HG02642 (cell line): ENCODE results near the gene PRR14.

Experiments used
- ATAC-seq: cut with Tn5 transposase; IDR thresholded peaks from one replicate; pipeline ENCODE4 v1.9.1; 2021; ENCODE audit warnings: mild to moderate bottlenecking; ENCODE audit not compliant: unreplicated experiment, poor library complexity

The PRR14 gene

DNA sequence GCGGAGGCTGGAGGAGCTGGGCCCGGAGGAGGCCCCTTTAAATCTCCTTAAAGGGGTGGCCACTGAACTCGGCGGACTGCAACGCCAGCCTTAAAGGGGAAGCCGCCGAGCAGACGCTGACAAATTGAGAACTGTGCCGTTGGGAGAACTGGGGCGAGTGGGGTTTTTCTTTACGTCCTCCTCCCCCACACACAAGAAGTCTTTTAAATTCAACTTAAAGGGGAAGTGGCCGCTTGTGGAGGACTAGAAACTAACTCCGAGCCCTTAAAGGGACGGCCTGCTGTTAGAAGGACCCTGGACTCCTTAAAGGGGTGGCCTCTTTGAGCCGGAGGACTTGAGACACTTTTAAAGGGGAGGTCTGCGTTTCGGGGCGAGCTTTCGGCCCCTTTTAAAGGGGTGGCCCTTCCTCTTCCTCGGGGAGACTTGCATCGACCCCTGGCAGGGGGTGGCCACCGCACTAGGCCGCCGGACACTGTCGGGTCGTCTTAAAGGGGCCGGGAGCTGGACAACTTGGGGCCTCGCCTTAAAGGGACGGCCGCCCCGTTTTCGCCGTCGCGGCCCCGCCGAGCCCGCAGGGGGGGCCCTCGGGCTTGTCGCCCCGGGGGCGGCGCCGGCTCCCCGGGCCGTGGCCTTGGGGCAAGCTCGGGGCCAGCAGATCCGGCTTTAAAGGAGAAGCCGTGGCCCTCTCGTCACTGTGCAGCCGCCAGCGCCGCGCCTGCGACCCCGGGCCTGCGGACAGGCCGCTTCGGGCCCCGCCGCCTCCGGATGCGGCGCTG is 8.2 kb downstream of the PRR14 start:
- ATAC-seq, result peak; percentile 30

DNA sequence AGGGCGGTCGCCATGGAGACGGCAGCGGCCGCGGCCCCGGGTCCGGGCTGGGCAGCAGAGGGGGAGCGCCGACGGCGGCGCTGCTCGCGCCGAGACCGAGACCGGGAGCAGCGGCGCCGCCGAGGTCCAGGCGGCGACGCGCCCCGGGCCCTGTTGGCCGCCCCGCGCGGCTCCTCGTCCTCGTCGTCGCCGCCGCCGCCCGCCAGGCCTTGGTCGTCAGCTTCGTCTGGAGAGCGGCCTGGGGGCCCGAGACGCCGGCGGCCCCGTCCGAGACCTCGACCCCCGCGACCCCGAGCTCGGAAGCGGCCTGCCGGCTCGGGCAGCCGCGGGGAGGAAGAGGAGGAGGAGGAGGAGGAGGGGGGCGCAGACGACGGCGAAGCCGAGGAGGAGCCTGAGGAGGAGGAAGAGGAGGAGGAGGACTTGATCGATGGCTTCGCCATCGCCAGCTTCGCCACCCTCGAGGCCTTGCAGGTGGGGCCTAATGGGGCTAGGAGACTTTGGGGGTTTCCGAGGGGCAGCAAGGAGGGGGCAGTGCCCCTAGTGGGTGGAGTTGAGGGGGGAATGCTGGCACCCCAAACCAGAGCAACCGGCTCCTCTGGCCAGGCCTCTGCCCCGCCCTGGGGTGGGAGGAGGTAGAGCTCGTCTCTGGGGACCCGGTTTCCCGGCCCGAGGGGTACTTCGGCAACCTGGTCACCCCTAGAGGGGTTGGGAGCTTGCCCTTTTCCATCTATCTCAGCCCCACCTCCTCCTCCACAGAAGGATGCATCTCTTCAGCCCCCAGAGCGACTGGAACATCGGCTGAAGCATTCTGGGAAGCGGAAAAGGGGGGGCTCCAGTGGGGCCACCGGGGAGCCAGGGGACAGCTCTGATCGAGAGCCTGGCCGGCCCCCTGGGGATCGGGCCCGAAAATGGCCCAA is 9.0 kb downstream of the PRR14 start:
- no peak for ATAC-seq

DNA sequence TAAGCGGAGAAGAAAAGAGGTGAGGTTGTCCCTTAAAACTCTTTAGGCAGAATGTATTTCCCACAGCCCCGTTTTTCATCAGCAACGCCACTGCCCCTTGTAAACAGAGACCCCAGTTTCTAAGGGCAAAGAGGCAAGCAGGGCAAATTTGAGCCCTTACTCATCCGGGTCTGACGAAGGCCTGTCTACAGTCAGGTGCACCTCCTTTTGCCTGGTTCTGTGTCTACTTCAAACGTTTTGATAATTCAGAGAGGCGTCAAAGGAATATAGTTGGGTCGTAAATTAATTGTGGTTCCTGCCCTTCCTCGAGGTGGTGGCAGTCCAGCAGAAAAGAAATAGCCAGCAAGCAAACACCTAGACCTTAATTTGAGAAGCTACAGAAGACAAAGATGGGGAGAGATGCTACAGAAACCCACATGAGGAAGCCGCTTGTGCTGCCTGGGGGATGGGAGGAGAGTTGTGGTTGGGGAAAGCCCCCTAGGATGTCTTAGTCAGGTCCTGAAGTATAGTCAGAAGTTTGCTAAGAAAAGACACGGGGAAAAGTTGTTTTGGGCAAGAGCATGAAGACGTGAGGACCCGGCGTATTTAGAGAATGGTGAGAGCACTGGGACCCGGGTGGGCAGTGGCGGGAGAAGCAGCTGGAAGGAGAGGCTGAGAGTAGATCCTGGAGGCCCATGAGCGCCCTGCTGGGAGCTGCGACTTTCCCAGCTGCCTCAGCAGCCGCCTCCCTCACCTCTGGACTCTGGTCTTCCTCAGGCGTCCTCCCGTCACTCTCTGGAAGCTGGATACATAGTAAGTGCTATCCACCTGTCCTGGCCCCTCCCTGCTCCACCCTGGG is 9.9 kb downstream of the PRR14 start:
- no peak for ATAC-seq

DNA sequence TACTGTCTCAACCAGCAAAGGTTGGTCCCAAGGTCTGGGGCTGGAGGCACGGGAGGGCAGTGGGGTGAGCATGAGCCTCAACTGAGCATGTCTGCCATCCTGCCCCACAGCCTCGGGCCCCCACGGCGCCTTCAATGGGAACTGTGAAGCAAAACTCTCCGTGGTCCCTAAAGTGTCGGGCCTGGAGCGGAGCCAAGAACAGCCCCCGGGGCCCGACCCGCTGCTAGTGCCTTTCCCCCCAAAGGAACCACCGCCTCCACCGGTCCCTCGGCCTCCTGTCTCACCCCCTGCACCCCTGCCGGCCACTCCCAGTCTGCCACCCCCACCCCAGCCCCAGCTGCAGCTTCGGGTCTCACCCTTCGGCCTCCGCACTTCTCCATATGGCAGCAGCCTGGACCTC is 11.7 kb downstream of the PRR14 start:
- no peak for ATAC-seq

DNA sequence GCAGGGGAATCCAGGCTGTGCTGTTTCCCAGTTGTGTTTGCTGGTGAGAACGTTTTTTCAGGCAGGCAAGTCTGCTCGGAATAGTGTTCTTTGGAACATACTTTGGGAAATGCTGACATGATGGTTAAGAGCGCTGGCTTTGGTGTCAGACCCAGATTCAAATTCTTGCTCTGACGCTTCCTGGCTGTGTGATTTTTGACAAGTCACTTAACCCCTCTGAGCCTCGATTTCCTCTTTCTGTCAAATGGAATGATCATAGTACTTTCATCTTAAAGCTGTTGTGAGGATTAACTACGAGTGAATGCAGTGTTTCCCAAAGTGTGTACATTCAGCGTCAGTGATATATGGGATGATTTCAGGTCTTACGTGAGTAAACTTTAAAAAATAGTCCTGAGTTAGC is 12.3 kb downstream of the PRR14 start:
- ATAC-seq, result no peak

DNA sequence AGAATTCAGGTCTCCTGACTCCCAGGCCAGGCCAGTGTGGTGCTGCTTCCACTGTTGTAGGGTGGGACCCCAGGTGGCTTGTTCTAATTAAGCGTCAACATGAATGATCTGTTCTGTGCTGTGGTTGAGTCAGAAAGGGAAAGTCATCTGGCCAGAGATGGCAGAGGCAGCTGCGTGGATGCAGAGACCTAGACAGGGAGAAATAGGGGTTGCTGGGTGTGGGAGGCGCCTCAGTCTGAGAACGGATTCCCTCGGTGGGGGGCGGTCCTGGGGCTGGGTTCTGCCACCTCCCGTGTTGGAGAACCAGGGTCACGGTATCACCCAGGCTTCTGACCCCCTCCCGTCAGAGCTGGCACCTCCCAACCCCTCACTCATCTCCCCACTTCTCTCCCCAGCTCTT is 13.1 kb downstream of the PRR14 start:
- no peak for ATAC-seq

DNA sequence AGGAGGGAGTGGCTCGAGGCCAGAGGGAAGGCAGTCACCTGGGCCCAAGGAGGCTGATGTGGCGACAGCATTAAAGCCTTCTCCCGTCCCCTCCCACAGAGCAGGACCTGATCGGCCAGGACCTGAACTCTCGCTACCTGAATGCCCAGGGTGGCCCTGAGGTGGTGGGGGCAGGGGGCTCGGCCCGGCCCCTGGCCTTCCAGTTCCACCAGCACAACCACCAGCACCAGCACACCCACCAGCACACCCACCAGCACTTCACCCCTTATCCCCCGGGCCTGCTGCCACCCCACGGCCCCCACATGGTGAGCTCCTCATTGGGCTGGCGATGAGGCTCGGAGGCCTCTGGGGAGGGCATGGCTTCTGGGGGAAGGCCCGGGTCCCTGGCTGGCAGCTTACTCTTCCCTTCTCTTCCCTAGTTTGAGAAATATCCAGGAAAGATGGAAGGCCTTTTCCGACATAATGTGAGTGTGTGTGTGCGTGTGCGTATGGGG is 13.9 kb downstream of the PRR14 start:
- ATAC-seq, result no peak

DNA sequence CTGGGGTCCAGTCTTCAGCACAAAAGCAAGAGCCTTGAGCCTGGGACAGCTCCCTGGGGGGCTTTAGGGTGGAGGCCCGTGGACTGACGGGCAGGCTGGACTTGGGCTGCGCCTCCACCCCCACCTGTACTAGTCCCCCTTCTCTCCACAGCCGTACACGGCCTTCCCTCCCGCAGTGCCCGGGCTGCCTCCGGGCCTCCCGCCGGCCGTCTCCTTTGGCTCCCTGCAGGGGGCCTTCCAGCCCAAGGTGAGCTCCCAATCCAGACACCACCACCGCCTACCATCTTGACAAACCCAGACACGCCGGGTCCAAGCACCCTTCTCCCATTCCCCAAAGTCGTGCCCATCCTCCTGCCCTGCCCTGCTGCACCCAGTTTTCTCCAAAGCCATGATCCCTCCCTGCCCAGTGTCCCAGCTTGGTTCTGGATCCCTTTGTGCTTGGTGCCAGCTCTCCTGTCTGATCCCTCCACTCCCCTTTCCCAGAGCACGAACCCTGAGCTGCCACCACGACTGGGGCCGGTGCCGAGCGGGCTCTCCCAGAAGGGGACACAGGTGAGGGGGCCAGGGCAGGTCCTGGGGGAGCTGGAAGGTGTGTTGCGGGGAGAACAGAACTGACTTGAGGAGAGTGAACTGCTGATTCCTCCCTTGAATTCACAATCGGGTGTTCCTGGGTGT is 14.5 kb downstream of the PRR14 start:
- ATAC-seq, result no peak

DNA sequence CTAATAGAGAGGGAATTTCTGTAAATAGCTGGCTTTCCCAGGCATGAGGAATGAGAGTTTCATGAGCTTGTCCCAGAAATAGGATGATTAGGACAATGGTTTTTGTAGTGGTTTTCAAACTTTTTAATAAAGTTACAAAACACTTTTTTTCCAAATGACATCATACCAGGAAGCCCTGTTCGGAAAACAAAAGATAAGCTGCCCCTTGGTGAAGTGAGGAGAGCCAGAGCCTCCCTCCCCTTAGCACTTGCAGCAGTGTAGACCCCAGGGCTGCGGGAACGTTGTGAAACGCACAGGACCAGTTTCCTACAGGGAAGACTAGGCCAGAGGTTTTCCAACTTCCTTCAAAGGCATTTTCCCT is 15.1 kb downstream of the PRR14 start:
- ATAC-seq, result no peak

DNA sequence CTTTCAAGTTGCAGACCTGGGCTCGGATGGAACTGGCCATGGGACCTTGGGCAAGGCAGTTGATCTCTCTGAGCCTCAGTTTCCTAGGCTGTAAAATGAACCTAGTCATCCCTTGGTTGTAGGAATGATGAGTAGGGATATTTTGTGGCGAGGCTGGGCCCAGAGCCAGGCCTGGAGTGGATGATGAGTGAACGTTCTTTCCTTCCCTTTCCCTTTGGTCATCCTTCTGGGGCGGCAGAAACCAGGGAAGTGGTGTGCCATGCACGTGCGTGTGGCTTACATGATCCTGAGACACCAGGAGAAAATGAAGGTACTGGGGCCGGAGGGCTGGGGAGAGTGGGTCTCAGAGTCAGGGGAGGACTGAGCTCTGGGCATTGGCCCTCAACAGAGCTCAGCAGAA is 15.9 kb downstream of the PRR14 start:
- ATAC-seq, result no peak

DNA sequence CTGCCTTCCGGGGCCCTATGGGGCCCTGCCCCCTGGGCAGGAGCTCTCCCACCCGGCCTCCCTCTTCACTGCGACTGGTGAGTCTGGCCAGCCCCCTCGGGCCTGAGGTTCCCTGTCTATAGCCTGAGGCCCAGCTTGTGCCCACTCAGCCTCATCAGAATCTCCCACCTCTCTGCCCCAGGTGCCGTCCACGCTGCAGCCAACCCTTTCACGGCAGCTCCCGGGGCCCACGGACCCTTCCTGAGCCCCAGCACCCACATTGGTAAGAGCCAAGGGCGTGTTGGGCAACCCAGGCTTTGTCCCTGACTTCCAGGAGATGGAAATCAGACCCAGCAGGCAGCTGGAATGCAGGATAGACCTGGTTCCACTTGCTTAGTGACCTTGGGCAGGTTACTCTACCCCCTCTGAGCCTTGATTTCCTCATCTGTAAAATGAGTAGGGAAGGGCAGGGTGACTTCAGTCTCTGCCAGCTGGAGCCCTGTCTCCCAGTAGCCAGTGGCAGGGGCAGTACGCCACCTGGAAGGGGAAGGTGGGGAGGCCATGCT is 16.7 kb downstream of the PRR14 start:
- no peak for ATAC-seq

DNA sequence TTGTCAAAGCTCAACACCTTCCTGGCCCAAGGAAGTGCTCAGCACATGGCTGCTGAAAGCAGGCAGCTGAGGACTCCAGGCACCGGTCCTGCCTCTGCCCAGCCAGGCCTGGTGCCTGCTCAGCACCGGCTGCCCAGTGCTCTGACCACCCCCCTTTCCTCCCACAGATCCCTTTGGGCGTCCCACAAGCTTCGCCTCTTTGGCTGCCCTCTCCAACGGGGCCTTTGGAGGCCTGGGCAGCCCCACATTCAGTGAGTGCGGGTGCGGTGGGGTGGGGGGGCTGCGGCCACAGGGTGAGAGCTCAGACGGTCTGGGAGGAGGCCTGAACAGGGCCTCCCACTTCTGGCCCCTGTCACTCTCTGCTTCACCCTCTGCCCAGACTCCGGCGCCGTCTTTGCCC is 17.6 kb downstream of the PRR14 start:
- ATAC-seq, result no peak

DNA sequence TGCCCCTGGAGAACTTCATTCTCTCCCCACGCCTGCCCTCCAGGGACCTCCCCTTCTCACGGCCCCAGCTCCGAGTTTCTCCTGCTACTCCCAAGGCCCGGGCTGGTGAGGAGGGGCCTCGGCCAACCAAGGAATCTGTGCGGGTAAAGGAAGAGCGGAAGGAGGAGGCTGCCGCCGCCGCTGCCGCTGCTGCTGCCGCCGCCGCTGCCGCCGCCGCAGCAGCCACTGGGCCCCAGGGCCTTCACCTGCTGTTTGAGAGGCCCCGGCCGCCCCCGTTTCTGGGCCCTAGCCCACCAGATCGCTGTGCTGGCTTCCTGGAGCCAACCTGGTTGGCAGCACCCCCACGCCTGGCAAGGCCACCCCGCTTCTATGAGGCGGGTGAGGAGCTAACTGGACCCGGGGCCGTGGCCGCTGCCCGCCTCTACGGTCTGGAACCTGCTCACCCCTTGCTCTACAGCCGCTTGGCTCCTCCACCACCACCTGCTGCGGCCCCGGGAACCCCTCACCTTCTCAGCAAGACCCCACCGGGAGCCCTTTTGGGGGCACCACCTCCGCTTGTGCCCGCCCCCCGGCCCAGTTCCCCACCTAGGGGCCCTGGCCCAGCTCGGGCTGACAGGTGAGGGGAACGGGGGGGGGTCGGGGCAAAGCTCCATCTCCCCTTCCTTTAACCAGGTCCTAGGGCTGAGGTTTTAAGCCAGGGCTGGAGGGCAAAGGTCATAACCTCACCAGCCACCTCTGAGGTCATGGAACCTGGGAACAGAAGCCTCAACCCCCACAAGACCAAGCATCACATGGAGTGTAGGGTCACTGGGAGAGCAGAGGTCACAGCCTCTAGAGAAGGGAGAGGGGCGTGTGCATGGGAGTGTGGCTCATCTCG is 18.5 kb downstream of the PRR14 start:
- ATAC-seq, result no peak

DNA sequence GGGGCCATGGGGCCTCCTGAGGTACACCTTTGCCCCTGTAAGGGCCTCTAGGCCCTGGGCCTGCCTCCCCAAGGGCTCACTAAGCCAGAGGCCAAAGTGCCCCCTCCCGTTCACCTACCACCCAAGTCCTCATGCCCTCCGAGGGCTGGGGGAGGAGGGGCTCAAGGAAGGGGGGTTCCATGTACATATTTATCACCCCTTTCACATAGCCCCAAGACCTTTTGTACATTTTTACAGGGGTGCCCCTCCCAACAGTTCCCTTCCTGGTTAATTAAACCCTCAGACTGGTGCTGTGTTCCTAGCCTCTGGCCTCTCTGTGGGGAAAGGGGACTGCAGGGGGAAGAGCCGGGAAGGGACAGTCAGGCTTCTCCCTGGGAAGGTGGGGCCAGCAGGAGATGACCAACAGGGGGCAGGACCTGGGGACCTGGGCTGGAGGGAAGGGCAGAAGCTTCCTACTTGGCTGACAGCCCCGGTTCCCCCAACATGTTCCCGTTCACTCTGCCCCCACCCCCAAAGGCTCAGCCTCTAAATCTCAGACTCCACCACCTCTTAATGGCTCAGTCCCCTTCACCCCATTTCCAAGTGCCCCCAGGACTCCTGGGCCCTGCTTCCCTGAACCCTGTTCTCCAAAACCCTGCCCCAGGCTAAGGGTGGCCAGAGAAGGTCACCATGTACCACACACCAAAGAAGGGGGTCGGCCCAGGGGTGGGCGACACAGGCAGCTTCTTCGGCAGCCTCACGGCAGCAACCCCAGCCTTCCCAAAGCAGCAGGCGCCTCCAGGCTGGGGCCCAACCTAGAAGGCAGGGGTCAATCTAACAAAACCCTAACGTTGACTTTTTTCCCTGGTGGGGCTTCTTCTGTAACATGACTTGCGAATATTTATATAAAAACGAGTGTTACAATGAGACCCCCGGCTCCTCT is 19.4 kb downstream of the PRR14 start:
- ATAC-seq, result no peak

DNA sequence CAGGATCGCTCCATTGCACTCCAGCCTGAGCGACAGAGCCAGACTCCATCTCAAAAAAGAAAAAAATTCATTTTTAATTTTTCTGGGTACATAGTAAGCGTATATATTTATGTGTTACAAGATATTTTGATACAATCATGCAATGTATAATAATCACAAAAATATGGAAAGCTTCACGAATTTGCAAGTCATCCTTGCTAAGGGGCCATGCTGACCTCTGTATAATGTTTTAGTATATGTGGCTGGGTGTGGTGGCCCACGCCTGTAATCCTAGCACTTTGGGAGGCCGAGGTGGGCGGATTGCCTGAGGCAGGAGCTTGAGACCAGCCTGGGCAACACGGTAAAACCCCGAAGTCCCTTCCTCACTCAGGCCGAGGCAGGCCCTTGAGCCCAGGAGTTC is 24.4 kb downstream of the PRR14 start:
- no peak for ATAC-seq

DNA sequence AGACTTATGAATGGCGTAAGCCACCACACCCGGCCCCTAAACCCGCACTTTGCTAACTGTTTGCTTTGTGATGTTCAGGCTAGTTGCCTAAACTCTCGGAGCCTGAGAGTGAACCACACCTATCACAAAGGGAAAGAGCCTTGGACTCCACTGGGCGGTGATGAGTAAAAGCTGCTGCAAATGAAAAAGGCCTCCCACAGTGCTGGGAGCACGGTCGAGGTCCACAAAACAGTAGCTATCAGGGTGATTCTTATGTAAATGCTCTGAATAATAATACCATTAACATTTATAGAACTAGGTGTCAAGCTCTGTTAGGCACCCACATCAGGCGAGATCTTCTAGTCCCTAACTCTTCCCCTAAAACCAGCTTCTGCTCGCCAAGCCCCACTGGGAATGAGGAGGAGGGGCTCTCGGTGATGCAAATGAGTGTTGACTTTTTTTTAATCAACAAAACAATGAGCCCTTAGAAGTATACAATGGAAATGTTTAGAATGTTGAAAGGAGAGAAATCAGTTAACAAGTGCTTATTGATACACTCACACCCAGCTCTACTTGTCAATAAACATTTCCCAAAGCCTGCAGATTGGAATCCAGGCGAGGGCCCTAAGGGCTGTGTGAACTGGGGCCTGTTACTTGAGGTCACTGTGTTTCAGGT is 27.3 kb downstream of the PRR14 start:
- ATAC-seq, result no peak

DNA sequence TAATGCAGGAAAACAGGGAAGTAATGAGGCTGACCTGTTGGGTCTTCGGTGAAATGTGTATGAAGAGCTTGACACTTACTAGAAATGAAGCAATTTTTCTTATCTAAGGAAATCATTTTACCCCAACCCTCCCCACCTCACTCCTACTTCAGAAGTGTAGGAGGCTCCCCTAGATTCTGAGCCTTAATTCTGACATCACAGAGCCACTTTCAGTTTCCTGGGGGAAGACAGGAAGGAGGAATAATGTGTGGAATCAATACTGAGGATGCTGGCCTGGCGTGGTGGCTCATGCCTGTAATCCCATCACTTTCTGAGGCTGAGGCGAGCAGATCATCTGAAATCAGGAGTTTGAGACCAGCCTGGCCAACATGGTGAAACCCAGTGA is 27.8 kb downstream of the PRR14 start:
- no peak for ATAC-seq
